SU-DHL-6 (cell line): Measurements from ENCODE around the gene INTS7.

Experiments
- CTCF ChIP-seq: fragments of 200-600 bp; sonication (generic); IDR thresholded peaks from one replicate; pipeline ENCODE4 v1.5.1; 2017; ENCODE audit warnings: antibody characterized with exemption, mild to moderate bottlenecking, low read length, moderate library complexity; ENCODE audit not compliant: insufficient read depth, poor library complexity, severe bottlenecking
- EZH2phosphoT487 ChIP-seq: fragments of 200-600 bp; sonication (generic), shearing (Covaris generic); conservative IDR thresholded peaks from 2 replicates; pipeline ENCODE4 v1.6.1; 2018; ENCODE audit warnings: mild to moderate bottlenecking, antibody characterized with exemption, low read length, moderate library complexity, mixed read lengths

- TF ChIP-seq CTCF (no peak), EZH2phosphoT487 (no peak)
Measured at GRCh38 chr1:211923095-211923494, 112.3 kb downstream of the INTS7 start.
